ENCODE data around the gene HABP4. TPM values are rescaled to one million over a fixed set of nuclear protein-coding genes. Genes with fewer than 3 reads are reported as not detected.

HABP4 gene
- total and polyA plus RNA-seq, 2 of the 4 experiments (the other 2 are of a cell fraction) = 5.2 to 10.6 TPM

- TF ChIP-seq MXI1 (IDR thresholded peaks at IDR 0.05; ENCODE audit: borderline replicate concordance, low read depth, low read length) = no peak
Measured at GRCh38 chr9:96408409-96409280, 41.3 kb upstream of the HABP4 start (continued).

- Histone ChIP-seq H3K14ac (replicated peaks; ENCODE audit: low read depth, low read length) (no peak overlapping the region), H3K4me1 (ENCODE audit: control insufficient read depth, insufficient read depth, low read length) (no peaks in the 10 kb centered on the region; the same call in 1 of the 2 replicates), H2AK9ac (replicated peaks; ENCODE audit: low read depth, low read length, poor library complexity) (no peak overlapping the region), H4K20me1 (ENCODE audit: insufficient read depth, low read length) (no peaks in the 10 kb centered on the region; the same call in 1 of the 2 replicates), H3K9me1 (ENCODE audit: insufficient read depth, low read length) (no peaks in the 10 kb centered on the region; the same call in 1 of the 2 replicates), H3K9ac (ENCODE audit: low read depth, low read length) (no peak overlapping the region), H4K91ac (ENCODE audit: insufficient read depth, low read depth, low read length) (no peak overlapping the region), H3K27me3 (ENCODE audit: control insufficient read depth, insufficient read depth, low read length) (no peaks in the 10 kb centered on the region), H2AK5ac (ENCODE audit: low read depth, low read length) (no peak overlapping the region), H3K9me3 (ENCODE audit: control insufficient read depth, insufficient read depth, low read length) (no peaks in the 10 kb centered on the region), H2BK5ac (ENCODE audit: low read depth, low read length, poor library complexity, severe bottlenecking) (no peak overlapping the region), H2BK15ac (ENCODE audit: low read depth, low read length) (no peak overlapping the region), H3K56ac (ENCODE audit: extremely low read depth, insufficient read depth, low read length) (no peak overlapping the region), H3K36me3 (ENCODE audit: control insufficient read depth, insufficient read depth, low read length) (no peaks in the 10 kb centered on the region), H4K5ac (ENCODE audit: low read depth, low read length) (no peak overlapping the region), H3K23ac (ENCODE audit: low read depth, low read length) (no peak overlapping the region), H4K8ac (ENCODE audit: low read depth in 2 of 2, low read length in 2 of 2) (no peak overlapping the region), H2AFZ (replicated peaks; ENCODE audit: low read length, poor library complexity) (no peak overlapping the region), H3K4me2 (ENCODE audit: low read depth, low read length) (no peak overlapping the region), H3K4ac (ENCODE audit: low read depth, low read length) (no peak overlapping the region), H2BK20ac (ENCODE audit: low read depth, low read length) (no peak overlapping the region), H3K27ac (ENCODE audit: insufficient read depth, low read length) (no peak overlapping the region), H3K18ac (ENCODE audit: low read depth, low read length) (no peak overlapping the region), H2BK120ac (ENCODE audit: low read depth, low read length) (no peak overlapping the region), H3K79me1 (ENCODE audit: low read depth in 1 of 2, low read length in 2 of 2) (peaks cover 21 to 34% of the 10 kb centered on the region in 2 experiments), H3K4me3 (ENCODE audit: insufficient read depth, low read depth, low read length) (no peak overlapping the region)
- in situ Hi-C loops (cut with MboI; ENCODE audit: low sequenced_read_pairs) = loop anchor here (10.0 kb wide), 1 partner anchor 244 kb away; the partner anchor contains the start of gene PRXL2C
- ATAC-seq (ENCODE audit: low read depth) (no peak), DNase-seq (no peak)
- dilution Hi-C loops (cut with HindIII; ENCODE audit: low sequenced_read_pairs, unreplicated experiment) = no loop called here
- ChIA-PET POLR2A (ENCODE audit: unreplicated experiment) (no interaction called here), CTCF (no interaction called here)
- intact Hi-C loops (cut with micrococcal nuclease) = no loop called here
- no TSS peak for BruUV-seq (replicated peaks)
- no CpG with 5 or more reads among the region's 5 CpGs for WGBS, 2 experiments (ENCODE audit: extremely low coverage in 2 of 2, insufficient read length in 1 of 2)
- TF ChIP-seq CTCF (conservative IDR thresholded peaks at IDR 0.05; ENCODE audit: low read depth, low read length) = no peak
- peak; percentile 12; the same call in 1 of the 2 replicates for TF ChIP-seq MAFK (IDR thresholded peaks at IDR 0.05; ENCODE audit: low read depth, low read length)
Measured at GRCh38 chr9:96411129-96411838, 38.7 kb upstream of the HABP4 start.
